Tibial artery (tissue), 4 donors: ENCODE measurements around the gene NPFFR1.

Source experiments
- DNase-seq, 2 donors: peaks; one replicate each; pipeline ENCODE4 v3.0.0-alpha.2; 2019
- H3K27ac ChIP-seq, 2 donors: fragments of 200-600 bp; sonication (generic) in 1 of 2; 1 replicate in 1 of 2; 2 replicates in 1 of 2; pipeline ENCODE4 v1.5.1; 2018 to 2019; ENCODE audit warnings: mild to moderate bottlenecking in 1 of 2
- H3K27me3 ChIP-seq, 2 donors: fragments of 200-600 bp; sonication (generic) in 1 of 2; one replicate each; pipeline versions ENCODE4 v1.5.1 to v1.6.0; 2016 to 2019
- H3K36me3 ChIP-seq, 3 donors: fragments of 200-600 bp; sonication (generic) in 2 of 3; one replicate each; pipeline ENCODE4 v1.5.1; 2016 to 2019; ENCODE audit warnings: mild to moderate bottlenecking in 2 of 3
- H3K4me1 ChIP-seq, 4 donors: fragments of 200-600 bp; sonication (generic) in 2 of 4; 1 replicate in 3 of 4; 2 replicates in 1 of 4; pipeline ENCODE4 v1.5.1; 2016 to 2019
- H3K4me3 ChIP-seq, 2 donors: fragments of 200-600 bp; sonication (generic) in 1 of 2; 1 replicate in 1 of 2; 2 replicates in 1 of 2; pipeline ENCODE4 v1.5.1; 2018 to 2019; ENCODE audit warnings: mild to moderate bottlenecking in 2 of 2
- H3K9me3 ChIP-seq, 3 donors: fragments of 200-600 bp; sonication (generic) in 1 of 3; one replicate each; pipeline ENCODE4 v1.5.1; 2016 to 2019
- CTCF ChIP-seq, 2 experiments: fragments of 200-600 bp in 1 of 2; fragments of 450-650 bp in 1 of 2; IDR thresholded peaks; one replicate each; pipeline ENCODE4 v1.5.1; 2017 to 2019; ENCODE audit warnings: antibody characterized with exemption in 2 of 2, mild to moderate bottlenecking in 1 of 2, moderate library complexity in 1 of 2
- intact Hi-C: fragments of 100-400 bp; cut with DNase I; formaldehyde crosslinking; loops from one replicate; pipeline ENCODE4 v1.15.0; 2023; ENCODE audit warnings: low total_unique reads

Gene NPFFR1

GRCh38 chr10:70233109-70233938, 50.5 kb downstream of the NPFFR1 start, which contains the start of gene PPA1:
Gene PPA1, minus strand, starts transcription at chr10:70233429. Its CDS starts 102 bp downstream, at chr10:70233327.
- intact Hi-C loops, result no loop called here

GRCh38 chr10:70232859-70233108, 51.0 kb downstream of the NPFFR1 start:
- Histone ChIP-seq H3K27me3 (no peaks in the 10 kb centered on the region), H3K36me3 (no peaks in the 10 kb centered on the region), H3K4me1 (peaks cover 0 to 30% (median 12%) of the 10 kb centered on the region in 4 donors), H3K9me3 (no peaks in the 10 kb centered on the region), H3K4me3 (peak overlapping the region; percentile 97 to 98), H3K27ac (peak overlapping the region; percentile 60 to 71)
- no peak for TF ChIP-seq CTCF (IDR thresholded peaks at IDR 0.05)
- intact Hi-C loops, result no loop called here
- no peak for DNase-seq

More at GRCh38 chr10:70233109-70233938, 50.5 kb downstream of the NPFFR1 start, which contains the start of gene PPA1:
- no peak for TF ChIP-seq CTCF (IDR thresholded peaks at IDR 0.05)
- DNase-seq, result peak; percentile 98 to 99
- Histone ChIP-seq H3K36me3 (no peaks in the 10 kb centered on the region), H3K4me1 (peaks cover 0 to 24% (median 12%) of the 10 kb centered on the region in 4 donors), H3K4me3 (peak within 1 kb of the TSS; percentile 97 to 98), H3K9me3 (no peaks in the 10 kb centered on the region), H3K27ac (peak within 1 kb of the TSS; percentile 60 to 71), H3K27me3 (no peaks in the 10 kb centered on the region)

- Histone ChIP-seq H3K36me3 (no peaks in the 10 kb centered on the region), H3K9me3 (no peaks in the 10 kb centered on the region), H3K4me1 (peaks cover 0 to 34% (median 12%) of the 10 kb centered on the region in 4 donors), H3K4me3 (peak overlapping the region; percentile 97 to 98), H3K27ac (peak overlapping the region; percentile 60 to 71), H3K27me3 (no peaks in the 10 kb centered on the region)
- intact Hi-C loops, result no loop called here
- no peak for DNase-seq
- TF ChIP-seq CTCF (IDR thresholded peaks at IDR 0.05), result no peak
Observed at GRCh38 chr10:70232155-70232858, 51.5 kb downstream of the NPFFR1 start.

GRCh38 chr10:70228491-70228890, 55.3 kb downstream of the NPFFR1 start:
- Histone ChIP-seq H3K27ac (peak overlapping the region in 1 of 2 donors; percentile 19), H3K27me3 (no peaks in the 10 kb centered on the region), H3K36me3 (no peaks in the 10 kb centered on the region), H3K9me3 (no peaks in the 10 kb centered on the region), H3K4me1 (peaks cover 0 to 31% (median 10%) of the 10 kb centered on the region in 4 donors), H3K4me3 (no peak overlapping the region)
- intact Hi-C loops, result no loop called here
- TF ChIP-seq CTCF (IDR thresholded peaks at IDR 0.05), result no peak
- DNase-seq, result no peak

- no peak for DNase-seq
- TF ChIP-seq CTCF (IDR thresholded peaks at IDR 0.05), result no peak
- no peaks in the 10 kb centered on the region for H3K27me3 ChIP-seq
- H3K4me3 ChIP-seq, result no peak overlapping the region
- no peaks in the 10 kb centered on the region for H3K36me3 ChIP-seq
- no peaks in the 10 kb centered on the region for H3K9me3 ChIP-seq
- peaks cover 0 to 31% (median 10%) of the 10 kb centered on the region in 4 donors for H3K4me1 ChIP-seq
- intact Hi-C loops, result no loop called here
- peak overlapping the region in 1 of 2 donors; percentile 19 for H3K27ac ChIP-seq
Observed at GRCh38 chr10:70227548-70228320, 56.1 kb downstream of the NPFFR1 start.
